ENCODE results near the gene AAK1. TPM values are rescaled to one million over a fixed set of nuclear protein-coding genes. Genes with fewer than 3 reads are reported as not detected.

Gene AAK1
- polyA plus RNA-seq, 1 donor from 2014 or later, result 26.7 TPM

- Histone ChIP-seq H3K27ac (ENCODE audit: low read length) (no peak overlapping the region), H3K4me3 (ENCODE audit: low read length) (no peak overlapping the region), H4K20me1 (ENCODE audit: insufficient read depth) (no peaks in the 10 kb centered on the region), H3K27me3 (ENCODE audit: insufficient read depth, low read depth, low read length) (no peaks in the 10 kb centered on the region), H3K36me3 (ENCODE audit: insufficient read depth, low read length) (no peaks in the 10 kb centered on the region), H3K4me2 (ENCODE audit: low read length) (no peak overlapping the region), H3K9me3 (ENCODE audit: low read length) (peaks cover 4% of the 10 kb centered on the region), H3K79me2 (replicated peaks; ENCODE audit: insufficient read depth, low read length) (no peaks in the 10 kb centered on the region), H2AFZ (ENCODE audit: low read depth, low read length) (no peak overlapping the region), H3K9me2 (ENCODE audit: insufficient read depth, low read length) (no peaks in the 10 kb centered on the region), H3K9ac (ENCODE audit: low read length) (no peak overlapping the region), H3F3A (ENCODE audit: insufficient read depth, low read length, poor library complexity, severe bottlenecking) (no peaks in the 10 kb centered on the region)
- no peak for TF ChIP-seq TAF1 (IDR thresholded peaks at IDR 0.05; ENCODE audit: low read depth)
- no peak for TF ChIP-seq EZH2 (IDR thresholded peaks at IDR 0.05; ENCODE audit: borderline replicate concordance, insufficient read depth, low read length, poor library complexity, severe bottlenecking)
Measured at GRCh38 chr2:69668598-69668997, 25.1 kb upstream of the AAK1 start.

GRCh38 chr2:69667805-69668382 lies 24.4 kb upstream of the AAK1 start:
- TF ChIP-seq RAD21 (conservative IDR thresholded peaks at IDR 0.05) (no peak), SMC3 (conservative IDR thresholded peaks at IDR 0.05; ENCODE audit: poor library complexity) (no peak), CTCF (IDR thresholded peaks at IDR 0.05; ENCODE audit: poor library complexity, severe bottlenecking) (no peak), MXI1 (conservative IDR thresholded peaks at IDR 0.05; ENCODE audit: poor library complexity, severe bottlenecking) (no peak)
- H3K9me2 ChIP-seq (ENCODE audit: insufficient read depth, low read length), result no peaks in the 10 kb centered on the region
- H2AFZ ChIP-seq (ENCODE audit: low read depth, low read length), result no peak overlapping the region
- no peak overlapping the region for H3K9ac ChIP-seq (ENCODE audit: low read length)
- no peak overlapping the region for H3K4me3 ChIP-seq (ENCODE audit: low read length)
- no peak overlapping the region for H3K4me2 ChIP-seq (ENCODE audit: low read length)
- no peaks in the 10 kb centered on the region for H3K27me3 ChIP-seq (ENCODE audit: insufficient read depth, low read depth, low read length)
- H3K79me2 ChIP-seq (replicated peaks; ENCODE audit: insufficient read depth, low read length), result no peaks in the 10 kb centered on the region
- no peaks in the 10 kb centered on the region for H4K20me1 ChIP-seq (ENCODE audit: insufficient read depth)
- no peak overlapping the region for H3K27ac ChIP-seq (ENCODE audit: low read length)
- no peaks in the 10 kb centered on the region for H3K36me3 ChIP-seq (ENCODE audit: insufficient read depth, low read length)
- H3K9me3 ChIP-seq (ENCODE audit: low read length), result peaks cover 4% of the 10 kb centered on the region
- H3F3A ChIP-seq (ENCODE audit: insufficient read depth, low read length, poor library complexity, severe bottlenecking), result no peaks in the 10 kb centered on the region

GRCh38 chr2:69665152-69665551 lies 21.6 kb upstream of the AAK1 start:
- Histone ChIP-seq H3K9me2 (ENCODE audit: insufficient read depth, low read length) (no peaks in the 10 kb centered on the region), H3K79me2 (replicated peaks; ENCODE audit: insufficient read depth, low read length) (no peaks in the 10 kb centered on the region), H3K4me3 (ENCODE audit: low read length) (no peak overlapping the region), H3K27me3 (ENCODE audit: insufficient read depth, low read depth, low read length) (no peaks in the 10 kb centered on the region), H3K9me3 (ENCODE audit: low read length) (peaks cover 4% of the 10 kb centered on the region), H3K36me3 (ENCODE audit: insufficient read depth, low read length) (no peaks in the 10 kb centered on the region), H3K27ac (ENCODE audit: low read length) (no peak overlapping the region), H3K4me2 (ENCODE audit: low read length) (no peak overlapping the region), H3F3A (ENCODE audit: insufficient read depth, low read length, poor library complexity, severe bottlenecking) (no peaks in the 10 kb centered on the region), H4K20me1 (ENCODE audit: insufficient read depth) (no peaks in the 10 kb centered on the region), H3K9ac (ENCODE audit: low read length) (no peak overlapping the region), H2AFZ (ENCODE audit: low read depth, low read length) (no peak overlapping the region)
- TF ChIP-seq CTCF (IDR thresholded peaks at IDR 0.05; ENCODE audit: poor library complexity, severe bottlenecking) (no peak), EP300 (conservative IDR thresholded peaks at IDR 0.05; ENCODE audit: poor library complexity, severe bottlenecking) (no peak), REST (IDR thresholded peaks at IDR 0.05; ENCODE audit: borderline replicate concordance) (no peak), RAD21 (conservative IDR thresholded peaks at IDR 0.05) (no peak), SMC3 (conservative IDR thresholded peaks at IDR 0.05; ENCODE audit: poor library complexity) (no peak), POLR2AphosphoS5 (IDR thresholded peaks at IDR 0.05) (no peak)

Data from neural cell (in vitro differentiated cells).